ENCODE data around the gene CDC42EP5.

DNA sequence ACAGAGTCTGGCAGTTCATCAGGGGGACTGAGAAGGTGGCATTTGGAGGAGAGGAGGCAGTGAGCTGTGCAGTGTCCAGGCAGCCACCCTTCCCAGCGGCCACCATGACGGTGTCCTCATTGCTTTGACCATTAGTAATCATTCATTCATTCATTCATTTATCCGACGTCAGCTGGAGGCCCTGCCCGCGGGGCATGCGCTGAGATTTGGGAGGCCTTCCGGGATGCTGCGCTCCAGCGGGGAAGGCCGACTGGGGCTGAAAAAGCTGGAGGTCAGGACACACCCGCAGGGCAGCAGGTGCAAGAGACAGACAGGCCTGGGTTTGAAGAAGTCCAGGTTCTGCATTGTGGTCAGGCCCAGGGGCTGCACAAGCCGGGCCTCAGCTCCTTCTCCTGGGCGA is 48.9 kb downstream of the CDC42EP5 start:
- TF ChIP-seq, protein P1, sequence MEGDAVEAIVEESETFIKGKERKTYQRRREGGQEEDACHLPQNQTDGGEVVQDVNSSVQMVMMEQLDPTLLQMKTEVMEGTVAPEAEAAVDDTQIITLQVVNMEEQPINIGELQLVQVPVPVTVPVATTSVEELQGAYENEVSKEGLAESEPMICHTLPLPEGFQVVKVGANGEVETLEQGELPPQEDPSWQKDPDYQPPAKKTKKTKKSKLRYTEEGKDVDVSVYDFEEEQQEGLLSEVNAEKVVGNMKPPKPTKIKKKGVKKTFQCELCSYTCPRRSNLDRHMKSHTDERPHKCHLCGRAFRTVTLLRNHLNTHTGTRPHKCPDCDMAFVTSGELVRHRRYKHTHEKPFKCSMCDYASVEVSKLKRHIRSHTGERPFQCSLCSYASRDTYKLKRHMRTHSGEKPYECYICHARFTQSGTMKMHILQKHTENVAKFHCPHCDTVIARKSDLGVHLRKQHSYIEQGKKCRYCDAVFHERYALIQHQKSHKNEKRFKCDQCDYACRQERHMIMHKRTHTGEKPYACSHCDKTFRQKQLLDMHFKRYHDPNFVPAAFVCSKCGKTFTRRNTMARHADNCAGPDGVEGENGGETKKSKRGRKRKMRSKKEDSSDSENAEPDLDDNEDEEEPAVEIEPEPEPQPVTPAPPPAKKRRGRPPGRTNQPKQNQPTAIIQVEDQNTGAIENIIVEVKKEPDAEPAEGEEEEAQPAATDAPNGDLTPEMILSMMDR (conservative IDR thresholded peaks at IDR 0.05): no peak
- TF ChIP-seq EZH2 (IDR thresholded peaks at IDR 0.05; ENCODE audit: low read depth): no peak

Data from PC-9 (cell line).